Activated naive CD4-positive, alpha-beta T cell treated with anti-CD3 and anti-CD28 coated beads, Interleukin-2, amount 50 U/mL, for 24 hours (primary cell): ENCODE results near the gene UPK3A.
A peak's percentile ranks its signal among the peaks of the same experiment; 100 is the strongest.

Experiments
- H3K27ac Mint-ChIP-seq: one replicate; pipeline ENCODE4 v1.8.0; 2021; ENCODE audit warnings: mild to moderate bottlenecking, mixed read lengths
- H3K27me3 Mint-ChIP-seq: one replicate; pipeline ENCODE4 v1.8.0; 2021; ENCODE audit warnings: mixed read lengths
- H3K36me3 Mint-ChIP-seq: one replicate; pipeline ENCODE4 v1.8.0; 2021; ENCODE audit warnings: mixed read lengths
- H3K4me1 Mint-ChIP-seq: one replicate; pipeline ENCODE4 v1.8.0; 2021; ENCODE audit warnings: mixed read lengths
- H3K4me3 Mint-ChIP-seq: one replicate; pipeline ENCODE4 v1.8.0; 2021; ENCODE audit warnings: mild to moderate bottlenecking, mixed read lengths
- H3K9me3 Mint-ChIP-seq: one replicate; pipeline ENCODE4 v1.8.0; 2021; ENCODE audit warnings: mixed read lengths

The UPK3A gene

GRCh38 chr22:45309422-45310227 lies 24.9 kb downstream of the UPK3A start, which contains the start of gene FAM118A:
FAM118A (plus strand) TSS chr22:45309934; CDS start chr22:45322380, 12,446 bp downstream.
- H3K36me3 Mint-ChIP-seq, result peaks cover 9% of the 10 kb centered on the region
- peaks cover 49% of the 10 kb centered on the region for H3K4me1 Mint-ChIP-seq
- H3K9me3 Mint-ChIP-seq, result no peaks in the 10 kb centered on the region
- peak within 1 kb of the TSS; percentile 94 for H3K4me3 Mint-ChIP-seq
- no peaks in the 10 kb centered on the region for H3K27me3 Mint-ChIP-seq
- peak within 1 kb of the TSS; percentile 88 for H3K27ac Mint-ChIP-seq

- Mint-ChIP-seq H3K4me3 (peak overlapping the region; percentile 94), H3K4me1 (peaks cover 57% of the 10 kb centered on the region), H3K9me3 (no peaks in the 10 kb centered on the region), H3K36me3 (peaks cover 9% of the 10 kb centered on the region), H3K27ac (peak overlapping the region; percentile 88), H3K27me3 (no peaks in the 10 kb centered on the region)
Measured at GRCh38 chr22:45310331-45310976, 25.7 kb downstream of the UPK3A start.

- Mint-ChIP-seq H3K4me3 (peak overlapping the region; percentile 94), H3K4me1 (peaks cover 63% of the 10 kb centered on the region), H3K27me3 (no peaks in the 10 kb centered on the region), H3K27ac (peak overlapping the region; percentile 88), H3K9me3 (no peaks in the 10 kb centered on the region), H3K36me3 (peaks cover 9% of the 10 kb centered on the region)
Measured at GRCh38 chr22:45310977-45311531, 26.3 kb downstream of the UPK3A start.

- Mint-ChIP-seq H3K27me3 (no peaks in the 10 kb centered on the region), H3K36me3 (peaks cover 9% of the 10 kb centered on the region), H3K27ac (no peak overlapping the region), H3K4me1 (peaks cover 77% of the 10 kb centered on the region), H3K4me3 (peak overlapping the region; percentile 30), H3K9me3 (no peaks in the 10 kb centered on the region)
Measured at GRCh38 chr22:45312415-45312814, 27.7 kb downstream of the UPK3A start.

GRCh38 chr22:45312856-45313255 lies 28.1 kb downstream of the UPK3A start:
- Mint-ChIP-seq H3K9me3 (no peaks in the 10 kb centered on the region), H3K4me3 (peak overlapping the region; percentile 30), H3K27me3 (no peaks in the 10 kb centered on the region), H3K27ac (peak overlapping the region; percentile 68), H3K36me3 (peaks cover 9% of the 10 kb centered on the region), H3K4me1 (peaks cover 81% of the 10 kb centered on the region)

GRCh38 chr22:45314054-45314721 lies 29.4 kb downstream of the UPK3A start:
- H3K36me3 Mint-ChIP-seq, result peaks cover 9% of the 10 kb centered on the region
- H3K4me1 Mint-ChIP-seq, result peaks cover 86% of the 10 kb centered on the region
- no peak overlapping the region for H3K4me3 Mint-ChIP-seq
- H3K27me3 Mint-ChIP-seq, result no peaks in the 10 kb centered on the region
- no peaks in the 10 kb centered on the region for H3K9me3 Mint-ChIP-seq
- peak overlapping the region; percentile 76 for H3K27ac Mint-ChIP-seq

- H3K27ac Mint-ChIP-seq, result peak overlapping the region; percentile 76
- peaks cover 9% of the 10 kb centered on the region for H3K36me3 Mint-ChIP-seq
- no peak overlapping the region for H3K4me3 Mint-ChIP-seq
- peaks cover 89% of the 10 kb centered on the region for H3K4me1 Mint-ChIP-seq
- no peaks in the 10 kb centered on the region for H3K9me3 Mint-ChIP-seq
- H3K27me3 Mint-ChIP-seq, result no peaks in the 10 kb centered on the region
Measured at GRCh38 chr22:45314786-45315185, 30.0 kb downstream of the UPK3A start.

- Mint-ChIP-seq H3K36me3 (peaks cover 1% of the 10 kb centered on the region), H3K27ac (peak overlapping the region; percentile 77), H3K4me1 (peaks cover 95% of the 10 kb centered on the region), H3K27me3 (no peaks in the 10 kb centered on the region), H3K9me3 (no peaks in the 10 kb centered on the region), H3K4me3 (peak overlapping the region; percentile 7)
Measured at GRCh38 chr22:45316796-45317526, 32.2 kb downstream of the UPK3A start.

- Mint-ChIP-seq H3K36me3 (peaks cover 3% of the 10 kb centered on the region), H3K27me3 (no peaks in the 10 kb centered on the region), H3K4me3 (peak overlapping the region; percentile 88), H3K4me1 (peaks cover 95% of the 10 kb centered on the region), H3K27ac (peak overlapping the region; percentile 97), H3K9me3 (no peaks in the 10 kb centered on the region)
Measured at GRCh38 chr22:45317551-45318167, 32.9 kb downstream of the UPK3A start.

GRCh38 chr22:45318168-45318557 lies 33.4 kb downstream of the UPK3A start:
- peak overlapping the region; percentile 97 for H3K27ac Mint-ChIP-seq
- peaks cover 3% of the 10 kb centered on the region for H3K36me3 Mint-ChIP-seq
- H3K9me3 Mint-ChIP-seq, result no peaks in the 10 kb centered on the region
- H3K27me3 Mint-ChIP-seq, result no peaks in the 10 kb centered on the region
- peaks cover 92% of the 10 kb centered on the region for H3K4me1 Mint-ChIP-seq
- H3K4me3 Mint-ChIP-seq, result peak overlapping the region; percentile 88

GRCh38 chr22:45318558-45319323 lies 34.0 kb downstream of the UPK3A start:
- peak overlapping the region; percentile 97 for H3K27ac Mint-ChIP-seq
- H3K27me3 Mint-ChIP-seq, result no peaks in the 10 kb centered on the region
- peaks cover 7% of the 10 kb centered on the region for H3K36me3 Mint-ChIP-seq
- peaks cover 94% of the 10 kb centered on the region for H3K4me1 Mint-ChIP-seq
- peak overlapping the region; percentile 88 for H3K4me3 Mint-ChIP-seq
- H3K9me3 Mint-ChIP-seq, result no peaks in the 10 kb centered on the region

- Mint-ChIP-seq H3K27me3 (no peaks in the 10 kb centered on the region), H3K4me3 (peak overlapping the region; percentile 88), H3K9me3 (no peaks in the 10 kb centered on the region), H3K27ac (peak overlapping the region; percentile 97), H3K36me3 (peaks cover 9% of the 10 kb centered on the region), H3K4me1 (peaks cover 96% of the 10 kb centered on the region)
Measured at GRCh38 chr22:45319324-45319685, 34.6 kb downstream of the UPK3A start.

GRCh38 chr22:45320357-45320976 lies 35.7 kb downstream of the UPK3A start:
- Mint-ChIP-seq H3K4me1 (peaks cover 91% of the 10 kb centered on the region), H3K4me3 (peak overlapping the region; percentile 88), H3K27me3 (no peaks in the 10 kb centered on the region), H3K27ac (peak overlapping the region; percentile 97), H3K36me3 (peaks cover 13% of the 10 kb centered on the region), H3K9me3 (no peaks in the 10 kb centered on the region)

GRCh38 chr22:45321827-45322226 lies 37.1 kb downstream of the UPK3A start:
- peak overlapping the region; percentile 52 for H3K4me3 Mint-ChIP-seq
- H3K4me1 Mint-ChIP-seq, result peaks cover 80% of the 10 kb centered on the region
- no peaks in the 10 kb centered on the region for H3K27me3 Mint-ChIP-seq
- peak overlapping the region; percentile 65 for H3K27ac Mint-ChIP-seq
- no peaks in the 10 kb centered on the region for H3K9me3 Mint-ChIP-seq
- peaks cover 16% of the 10 kb centered on the region for H3K36me3 Mint-ChIP-seq
